Posterior vena cava (tissue), 2 donors: Measurements from ENCODE around the gene SCOC. TPM values are rescaled to one million over a fixed set of nuclear protein-coding genes. Genes with fewer than 3 reads are reported as not detected.

ENCODE experiments used
- DNase-seq: peaks from one replicate; pipeline ENCODE4 v3.0.0-alpha.2; 2020; ENCODE audit warnings: low spot score
- intact Hi-C, 2 donors: fragments of 100-400 bp; cut with DNase I; formaldehyde crosslinking; loops; one replicate each; pipeline versions ENCODE4 v1.14.1 to v1.14.2; 2022 to 2023
- long read RNA-seq, 2 donors: library from polyadenylated mRNA; unstranded; transcript quantifications; one replicate each; pipeline ENCODE4 v2.0.0, GENCODE V29; 2020 to 2021
- total RNA-seq, 2 donors: library from RNA; stranded (reverse); fragmentation: NEBNext Ultra II Directional; extraction: Animal tissue kit (Norgen Biotek cat#: 25700); gene quantifications; one replicate each; pipeline ENCODE4 v1.2.1, GENCODE V29; 2021
- donor health status: DM: yes; HTN: yes; CAD: no.
- donor health status: DM: yes; HTN: yes; CAD: no.

Gene SCOC
- total RNA-seq: 10 to 100 TPM; 62.2 to 63.7 TPM
- long read RNA-seq, donor 1, transcript SCOC-211 (4 exons, 1,959 nt): major isoform, 31 of 39 reads
- long read RNA-seq, donor 1, partial matches to known transcripts: 0 of 39 reads
- long read RNA-seq, donor 1, other reads (novel, unspliced or antisense): 4 of 39 reads
- long read RNA-seq, donor 2, transcript SCOC-211 (4 exons, 1,959 nt): major isoform, 161 of 183 reads
- long read RNA-seq, donor 2, transcript SCOC-207 (3 exons, 1,838 nt): minor isoform, 11 of 183 reads
- long read RNA-seq, donor 2, partial matches to known transcripts: 10 of 183 reads
- long read RNA-seq, donor 2, other reads (novel, unspliced or antisense): 1 of 183 reads

- intact Hi-C loops: no loop called here
- peak; percentile 99 for DNase-seq
These were observed at the start of gene SCOC for GRCh38 chr4:140373328-140374129. Gene SCOC (plus strand): TSS chr4:140373646. CDS start chr4:140379171, 5,525 bp downstream.

- no peak for DNase-seq
- intact Hi-C loops: loop anchor here in 1 of 2 donors (10.0 kb wide), 1 partner anchor 592 kb away; no protein-coding TSS in a partner anchor
These were observed 47.0 kb upstream of the SCOC start for GRCh38 chr4:140326395-140326993.

GRCh38 chr4:140330311-140330900, 43.0 kb upstream of the SCOC start:
- no peak for DNase-seq
- intact Hi-C loops: no loop called here

GRCh38 chr4:140331245-140331644, 42.2 kb upstream of the SCOC start:
- DNase-seq: no peak
- intact Hi-C loops: no loop called here

GRCh38 chr4:140331876-140332275, 41.6 kb upstream of the SCOC start:
- intact Hi-C loops: no loop called here
- no peak for DNase-seq

GRCh38 chr4:140332734-140333133, 40.7 kb upstream of the SCOC start:
- no peak for DNase-seq
- intact Hi-C loops: no loop called here

GRCh38 chr4:140333523-140333922, 39.9 kb upstream of the SCOC start:
- DNase-seq: no peak
- intact Hi-C loops: no loop called here

- intact Hi-C loops: no loop called here
- no peak for DNase-seq
These were observed 38.4 kb upstream of the SCOC start for GRCh38 chr4:140335076-140335475.

GRCh38 chr4:140336730-140337129, 36.7 kb upstream of the SCOC start:
- intact Hi-C loops: no loop called here
- no peak for DNase-seq

- no peak for DNase-seq
- intact Hi-C loops: no loop called here
These were observed 30.8 kb upstream of the SCOC start for GRCh38 chr4:140342620-140343019.

GRCh38 chr4:140343303-140343702, 30.1 kb upstream of the SCOC start:
- peak; percentile 71 for DNase-seq
- intact Hi-C loops: no loop called here

GRCh38 chr4:140344101-140344500, 29.3 kb upstream of the SCOC start:
- DNase-seq: no peak
- intact Hi-C loops: no loop called here

- intact Hi-C loops: no loop called here
- DNase-seq: no peak
These were observed 28.8 kb upstream of the SCOC start for GRCh38 chr4:140344621-140345020.

- intact Hi-C loops: no loop called here
- DNase-seq: no peak
These were observed 27.3 kb upstream of the SCOC start for GRCh38 chr4:140346136-140346535.

- intact Hi-C loops: loop anchor here in 1 of 2 donors (10.0 kb wide), 2 partner anchors 255 to 695 kb away; no protein-coding TSS in a partner anchor
- no peak for DNase-seq
These were observed 23.6 kb upstream of the SCOC start for GRCh38 chr4:140349816-140350215.

- DNase-seq: peak; percentile 70
- intact Hi-C loops: loop anchor here in 1 of 2 donors (10.0 kb wide), 2 partner anchors 253 to 697 kb away; no protein-coding TSS in a partner anchor
These were observed 22.1 kb upstream of the SCOC start for GRCh38 chr4:140351093-140352075.

GRCh38 chr4:140353786-140354185, 19.7 kb upstream of the SCOC start:
- no peak for DNase-seq

GRCh38 chr4:140355288-140355687, 18.2 kb upstream of the SCOC start:
- intact Hi-C loops: loop anchor here in 1 of 2 donors (10.0 kb wide), 2 partner anchors 250 to 700 kb away; no protein-coding TSS in a partner anchor

More at GRCh38 chr4:140353786-140354185, 19.7 kb upstream of the SCOC start:
- intact Hi-C loops: loop anchor here in 1 of 2 donors (10.0 kb wide), 2 partner anchors 251 to 699 kb away; no protein-coding TSS in a partner anchor

More at GRCh38 chr4:140355288-140355687, 18.2 kb upstream of the SCOC start:
- DNase-seq: no peak
